Body of pancreas (tissue), 4 donors: ENCODE results near the gene MPDZ. TPM values are rescaled to one million over a fixed set of nuclear protein-coding genes. Genes with fewer than 3 reads are reported as not detected.

Experiments
- ATAC-seq: fragments of 150-250 bp; one replicate; pipeline ENCODE4 v1.9.1; 2016
- DNase-seq, 4 donors: peaks; one replicate each; pipeline ENCODE4 v3.0.0-alpha.2; 2019
- H3K27ac ChIP-seq, 4 donors: fragments of 200-600 bp; sonication (generic); 1 replicate in 3 of 4; 2 replicates in 1 of 4; pipeline versions ENCODE4 v1.5.1 to v1.6.1; 2016 to 2019; ENCODE audit warnings: mild to moderate bottlenecking in 1 of 4, mixed read lengths in 1 of 4, moderate library complexity in 1 of 4
- H3K27me3 ChIP-seq, 2 donors: fragments of 200-600 bp; sonication (generic); one replicate each; pipeline ENCODE4 v1.6.0; 2016; ENCODE audit warnings: mild to moderate bottlenecking in 1 of 2
- H3K36me3 ChIP-seq, 2 donors: fragments of 200-600 bp; sonication (generic); replicated peaks in 1 of 2; 2 replicates each; pipeline ENCODE4 v1.5.1; 2016; ENCODE audit warnings: low read depth in 2 of 2; ENCODE audit not compliant: insufficient read depth in 1 of 2
- H3K4me1 ChIP-seq: fragments of 200-600 bp; sonication (generic); one replicate; pipeline ENCODE4 v1.6.0; 2016
- H3K4me3 ChIP-seq, 2 donors: fragments of 200-600 bp; sonication (generic); 1 replicate in 1 of 2; 2 replicates in 1 of 2; pipeline ENCODE4 v1.5.1; 2016 to 2019
- H3K9me3 ChIP-seq, 3 donors: fragments of 200-600 bp; sonication (generic); 1 replicate in 2 of 3; 2 replicates in 1 of 3; pipeline ENCODE4 v1.5.1; 2016
- CTCF ChIP-seq, 7 experiments: fragments of 450-650 bp in 4 of 7; fragments of 200-600 bp in 3 of 7; sonication (generic) in 3 of 7; IDR thresholded peaks; one replicate each; pipeline ENCODE4 v1.5.1; 2016 to 2019; ENCODE audit warnings: antibody characterized with exemption in 7 of 7
- POLR2A ChIP-seq, 3 donors: fragments of 450-650 bp; IDR thresholded peaks; one replicate each; pipeline ENCODE4 v1.6.1; 2016; ENCODE audit warnings: antibody characterized with exemption in 3 of 3, mild to moderate bottlenecking in 2 of 3
- WGBS, 2 donors: methylation state at CpG; one replicate each; pipeline ENCODE4 v1.1.5; 2017; 5-methylcytosine and 5-hydroxymethylcytosine counted together
- intact Hi-C: fragments of 100-400 bp; cut with DNase I; formaldehyde crosslinking; loops from one replicate; pipeline ENCODE4 v1.15.1; 2023
- total RNA-seq, 2 donors: library from RNA; depleted of rRNA; stranded (reverse); fragments of >200 nt; gene quantifications; one replicate each; pipeline ENCODE4 v1.1.0, GENCODE V29; 2016

The MPDZ gene
- total RNA-seq, 2 donors from 2014 or later, result 12.5 to 17.1 TPM

- Histone ChIP-seq H3K4me1 (no peaks in the 10 kb centered on the region), H3K36me3 (no peaks in the 10 kb centered on the region), H3K9me3 (no peaks in the 10 kb centered on the region), H3K27me3 (no peaks in the 10 kb centered on the region), H3K4me3 (no peak overlapping the region), H3K27ac (no peak overlapping the region)
- TF ChIP-seq CTCF (IDR thresholded peaks at IDR 0.05) (no peak), POLR2A (IDR thresholded peaks at IDR 0.05) (no peak)
- 67 to 70% methylated on average over 4 of the region's 4 CpGs for WGBS, 2 donors
- intact Hi-C loops, result no loop called here
- ATAC-seq (no peak), DNase-seq (no peak)
Observed at GRCh38 chr9:13252852-13253251, 26.6 kb downstream of the MPDZ start.

- Histone ChIP-seq H3K27ac (no peak overlapping the region), H3K36me3 (no peaks in the 10 kb centered on the region), H3K9me3 (no peaks in the 10 kb centered on the region), H3K27me3 (no peaks in the 10 kb centered on the region), H3K4me3 (no peak overlapping the region), H3K4me1 (no peaks in the 10 kb centered on the region)
- TF ChIP-seq CTCF (IDR thresholded peaks at IDR 0.05) (no peak), POLR2A (IDR thresholded peaks at IDR 0.05) (no peak)
- DNase-seq, result no peak
- intact Hi-C loops, result no loop called here
- no peak for ATAC-seq
- WGBS, 2 donors, result 81 to 88% methylated on average over 3 of the region's 3 CpGs
Observed at GRCh38 chr9:13244181-13244580, 35.3 kb downstream of the MPDZ start.

GRCh38 chr9:13241283-13241682, 38.2 kb downstream of the MPDZ start:
- Histone ChIP-seq H3K4me1 (no peaks in the 10 kb centered on the region), H3K4me3 (no peak overlapping the region), H3K27ac (no peak overlapping the region), H3K36me3 (no peaks in the 10 kb centered on the region), H3K9me3 (no peaks in the 10 kb centered on the region), H3K27me3 (no peaks in the 10 kb centered on the region)
- no peak for TF ChIP-seq POLR2A (IDR thresholded peaks at IDR 0.05)
- TF ChIP-seq CTCF (IDR thresholded peaks at IDR 0.05), result no peak
- no peak for DNase-seq
- WGBS, 2 donors, result 89 to 93% methylated on average over 2 of the region's 2 CpGs
- intact Hi-C loops, result no loop called here
- ATAC-seq, result no peak

- H3K36me3 ChIP-seq, result no peaks in the 10 kb centered on the region
- DNase-seq (no peak), ATAC-seq (no peak)
- H3K27ac ChIP-seq, result no peak overlapping the region
- H3K27me3 ChIP-seq, result no peaks in the 10 kb centered on the region
- no peaks in the 10 kb centered on the region for H3K4me1 ChIP-seq
- no peaks in the 10 kb centered on the region for H3K9me3 ChIP-seq
- intact Hi-C loops, result no loop called here
- no peak overlapping the region for H3K4me3 ChIP-seq
- TF ChIP-seq POLR2A (IDR thresholded peaks at IDR 0.05) (no peak), CTCF (IDR thresholded peaks at IDR 0.05) (no peak)
Observed at GRCh38 chr9:13239660-13240059, 39.8 kb downstream of the MPDZ start.

- DNase-seq (no peak), ATAC-seq (no peak)
- intact Hi-C loops, result no loop called here
- TF ChIP-seq POLR2A (IDR thresholded peaks at IDR 0.05), result no peak
- TF ChIP-seq CTCF (IDR thresholded peaks at IDR 0.05), result no peak
- Histone ChIP-seq H3K27me3 (no peaks in the 10 kb centered on the region), H3K9me3 (no peaks in the 10 kb centered on the region), H3K4me1 (no peaks in the 10 kb centered on the region), H3K27ac (no peak overlapping the region), H3K4me3 (no peak overlapping the region), H3K36me3 (no peaks in the 10 kb centered on the region)
- WGBS, 2 donors, result 73 to 80% methylated on average over 1 of the region's 1 CpG
Observed at GRCh38 chr9:13239208-13239607, 40.3 kb downstream of the MPDZ start.
